Right lobe of liver (tissue), 4 donors: Measurements from ENCODE around the gene PRSS12.

ENCODE experiments used
- CTCF ChIP-seq, 4 donors: fragments of 200-600 bp in 3 of 4; fragments of 450-650 bp in 1 of 4; IDR thresholded peaks; one replicate each; pipeline versions ENCODE4 v1.5.1 to v1.8.0; 2016 to 2022; ENCODE audit warnings: antibody characterized with exemption in 4 of 4, mild to moderate bottlenecking in 2 of 4
- POLR2A ChIP-seq: fragments of 450-650 bp; IDR thresholded peaks from one replicate; pipeline ENCODE4 v1.6.1; 2017; ENCODE audit warnings: antibody characterized with exemption, mild to moderate bottlenecking
- donor health status: DM: no; HTN: no; CAD: no.
- donor health status: DM: no; HTN: no; CAD: no.
- donor health status: DM: no; HTN: yes; CAD: no.

- TF ChIP-seq CTCF (IDR thresholded peaks at IDR 0.05), result no peak
- no peak for TF ChIP-seq POLR2A
Observed at GRCh38 chr4:118264096-118264495, 88.7 kb downstream of the PRSS12 start.
